ENCODE results near the gene TRAF1. TPM values are rescaled to one million over a fixed set of nuclear protein-coding genes. Genes with fewer than 3 reads are reported as not detected.

Gene TRAF1
- total and polyA plus RNA-seq, 10 of the 15 experiments (the other 5 are each of a cell fraction or from before 2014, with no cell fraction given) = 13.8 to 163 (median 128) TPM

GRCh38 chr9:120923620-120924328, 2.8 kb downstream of the TRAF1 start:
- Histone ChIP-seq H4K20me1 (ENCODE audit: control insufficient read depth, insufficient read depth) (no peaks in the 10 kb centered on the region), H3K9ac (ENCODE audit: control insufficient read depth, insufficient read depth, low read length) (peak overlapping the region; percentile 99), H3K79me2 (ENCODE audit: control insufficient read depth, insufficient read depth, low read length) (peaks cover 98% of the 10 kb centered on the region), H3K4me1 (ENCODE audit: control insufficient read depth, insufficient read depth, low read length) (peaks cover 46% of the 10 kb centered on the region), H3K4me3 (peak overlapping the region; percentile 88), H2AFZ (ENCODE audit: control insufficient read depth, low read depth, low read length) (no peak overlapping the region), H3K4me2 (ENCODE audit: control insufficient read depth, insufficient read depth) (peak overlapping the region; percentile 38), H3K36me3 (ENCODE audit: control insufficient read depth in 2 of 2, insufficient read depth in 2 of 2, low read length in 1 of 2) (peaks cover 9 to 10% of the 10 kb centered on the region in 2 experiments), H3K9me3 (replicated peaks; ENCODE audit: control insufficient read depth, insufficient read depth, low read length) (no peaks in the 10 kb centered on the region), H3K27me3 (replicated peaks in 1 of 2; ENCODE audit: control insufficient read depth in 2 of 2, insufficient read depth in 2 of 2, low read length in 1 of 2) (no peaks in the 10 kb centered on the region), H3K27ac (ENCODE audit: control insufficient read depth, insufficient read depth) (peak overlapping the region; percentile 99)
- RAD21 ChIA-PET (ENCODE audit: unreplicated experiment) = interaction anchor here (0.8 to 11.9 kb wide), 5 partner anchors 8 to 168 kb away, joined by 3 to 196 read pairs (median 15); no protein-coding TSS in a partner anchor
- no peak for DNase-seq (ENCODE audit: low read depth, low spot score)
- CTCF ChIA-PET = interaction anchor here (0.6 to 7.6 kb wide), 9 partner anchors 11 to 207 kb away, joined by 3 to 110 read pairs (median 5); no protein-coding TSS in a partner anchor
- no peak for ATAC-seq
- POLR2A ChIA-PET = interaction anchor here (1.0 to 18.1 kb wide), 9 partner anchors 8 to 275 kb away, joined by 3 to 383 read pairs (median 10); partner anchors contain the start of genes FBXW2 and PHF19
- no TSS peak for BruUV-seq (replicated peaks)
- WGBS (ENCODE audit: insufficient coverage, insufficient replicate concordance, low lambda C conversion rate, missing lambda C conversion rate) = 14% methylated on average over 11 of the region's 11 CpGs
- no peak for FAIRE-seq
- SMC1A ChIA-PET (ENCODE audit: uncharacterized antibody, unreplicated experiment) = interaction anchor here (1.2 to 26.1 kb wide), 8 partner anchors 8 to 55 kb away, joined by 3 to 522 read pairs (median 12); no protein-coding TSS in a partner anchor
- in situ Hi-C loops (cut with MboI) (no loop called here), intact Hi-C loops (cut with micrococcal nuclease; ENCODE audit: unreplicated experiment) (loop anchor here (10.0 kb wide), 1 partner anchor 339 kb away; the partner anchor contains the start of gene CDK5RAP2)
- TF ChIP-seq NFXL1 (IDR thresholded peaks at IDR 0.05; ENCODE audit: borderline replicate concordance) (no peak), MXI1 (IDR thresholded peaks at IDR 0.05; ENCODE audit: low read depth, low read length) (no peak), STAT1 (conservative IDR thresholded peaks at IDR 0.05) (no peak), RAD51 (IDR thresholded peaks at IDR 0.05) (no peak), LARP7 (IDR thresholded peaks at IDR 0.05) (peak; percentile 49), TCF3 (IDR thresholded peaks at IDR 0.05; ENCODE audit: borderline replicate concordance, insufficient read depth, low read depth, low read length) (no peak), RELB (IDR thresholded peaks at IDR 0.05; ENCODE audit: low read depth) (no peak), SUPT20H (IDR thresholded peaks at IDR 0.05; ENCODE audit: borderline replicate concordance, control insufficient read depth, low read depth, low read length) (no peak), CHD1 (IDR thresholded peaks at IDR 0.05; ENCODE audit: low read depth, low read length) (0 out of 2 replicates have a peak, but pooled peaks have one; percentile 80), POLR2A (IDR thresholded peaks at IDR 0.05; ENCODE audit: low read depth, low read length) (peak; percentile 56), KAT2A (conservative IDR thresholded peaks at IDR 0.05; ENCODE audit: control insufficient read depth, low read depth, low read length) (no peak), ZNF207 (IDR thresholded peaks at IDR 0.05; ENCODE audit: borderline replicate concordance) (no peak), TAF1 (IDR thresholded peaks at IDR 0.05; ENCODE audit: borderline replicate concordance, low read depth, low read length) (no peak), USF2 (IDR thresholded peaks at IDR 0.05; ENCODE audit: borderline replicate concordance, low read depth, low read length) (no peak; the same call in 1 of the 2 replicates), CREM (IDR thresholded peaks at IDR 0.05; ENCODE audit: low read depth) (no peak), CEBPB (IDR thresholded peaks at IDR 0.05; ENCODE audit: borderline replicate concordance in 1 of 2, low read depth in 2 of 2, low read length in 2 of 2) (no peak), ESRRA (IDR thresholded peaks at IDR 0.05; ENCODE audit: low read length) (no peak), BHLHE40 (IDR thresholded peaks at IDR 0.05; ENCODE audit: borderline replicate concordance in 1 of 2, low read depth in 2 of 2, low read length in 1 of 2) (0 out of 4 replicates have a peak, but pooled peaks of 1 of the 2 experiments have one; percentile 13), POLR2AphosphoS5 (IDR thresholded peaks at IDR 0.05; ENCODE audit: low read length) (peak; percentile 81), BACH1 (IDR thresholded peaks at IDR 0.05; ENCODE audit: borderline replicate concordance) (peak; percentile 53; the same call in 1 of the 2 replicates)
